OCI-LY1 (cell line): ENCODE data around the gene MLH3.

Experiments used
- EZH2 ChIP-seq: fragments of 200-600 bp; sonication (generic), shearing (Covaris generic); IDR thresholded peaks from 2 replicates; pipeline ENCODE4 v1.8.0; 2017; ENCODE audit warnings: borderline replicate concordance, mixed run types, mild to moderate bottlenecking, antibody characterized with exemption, low read length, moderate library complexity, mixed read lengths
- TF ChIP-seq, protein P1 (sequence below): fragments of 200-600 bp; sonication (generic), shearing (Covaris generic); IDR thresholded peaks from 2 replicates; pipeline ENCODE4 v1.5.1; 2017; ENCODE audit warnings: mild to moderate bottlenecking, antibody characterized with exemption, low read length, moderate library complexity, mixed read lengths

- TF ChIP-seq EZH2 = no peak
- TF ChIP-seq, protein P1, sequence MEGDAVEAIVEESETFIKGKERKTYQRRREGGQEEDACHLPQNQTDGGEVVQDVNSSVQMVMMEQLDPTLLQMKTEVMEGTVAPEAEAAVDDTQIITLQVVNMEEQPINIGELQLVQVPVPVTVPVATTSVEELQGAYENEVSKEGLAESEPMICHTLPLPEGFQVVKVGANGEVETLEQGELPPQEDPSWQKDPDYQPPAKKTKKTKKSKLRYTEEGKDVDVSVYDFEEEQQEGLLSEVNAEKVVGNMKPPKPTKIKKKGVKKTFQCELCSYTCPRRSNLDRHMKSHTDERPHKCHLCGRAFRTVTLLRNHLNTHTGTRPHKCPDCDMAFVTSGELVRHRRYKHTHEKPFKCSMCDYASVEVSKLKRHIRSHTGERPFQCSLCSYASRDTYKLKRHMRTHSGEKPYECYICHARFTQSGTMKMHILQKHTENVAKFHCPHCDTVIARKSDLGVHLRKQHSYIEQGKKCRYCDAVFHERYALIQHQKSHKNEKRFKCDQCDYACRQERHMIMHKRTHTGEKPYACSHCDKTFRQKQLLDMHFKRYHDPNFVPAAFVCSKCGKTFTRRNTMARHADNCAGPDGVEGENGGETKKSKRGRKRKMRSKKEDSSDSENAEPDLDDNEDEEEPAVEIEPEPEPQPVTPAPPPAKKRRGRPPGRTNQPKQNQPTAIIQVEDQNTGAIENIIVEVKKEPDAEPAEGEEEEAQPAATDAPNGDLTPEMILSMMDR = no peak
Observed at GRCh38 chr14:74964787-74965485, 86.3 kb downstream of the MLH3 start.
